CD14-positive monocyte (primary cell): ENCODE results near the gene PRDM11. TPM values are rescaled to one million over a fixed set of nuclear protein-coding genes. Genes with fewer than 3 reads are reported as not detected.

ENCODE experiments used
- DNase-seq, 3 donors: peaks; one replicate each; pipeline ENCODE4 v3.0.0-alpha.2; 2011 to 2022
- H2AFZ ChIP-seq: 2 replicates; pipeline ENCODE4 v1.6.0; 2012; ENCODE audit warnings: mild to moderate bottlenecking, low read depth, low read length, inconsistent platforms; ENCODE audit not compliant: insufficient read depth, poor library complexity, severe bottlenecking
- H3K27ac ChIP-seq, 2 donors: 1 replicate in 1 of 2; 2 replicates in 1 of 2; pipeline ENCODE4 v1.5.1; 2012 to 2013; ENCODE audit warnings: low read length in 2 of 2, control low read depth in 1 of 2, inconsistent platforms in 1 of 2, low read depth in 1 of 2, mild to moderate bottlenecking in 1 of 2
- H3K27me3 ChIP-seq, 2 donors: one replicate each; pipeline versions ENCODE4 v1.6.0 to v1.6.1; 2011 to 2013; ENCODE audit warnings: low read length in 2 of 2; ENCODE audit not compliant: control insufficient read depth in 2 of 2, insufficient read depth in 2 of 2
- H3K36me3 ChIP-seq, 2 donors: replicated peaks in 1 of 2; 1 replicate in 1 of 2; 2 replicates in 1 of 2; pipeline versions ENCODE4 v1.5.1 to v1.6.1; 2012 to 2013; ENCODE audit warnings: low read length in 2 of 2, control low read depth in 1 of 2, inconsistent platforms in 1 of 2, mild to moderate bottlenecking in 1 of 2; ENCODE audit not compliant: insufficient read depth in 2 of 2, control insufficient read depth in 1 of 2
- H3K4me1 ChIP-seq, 2 donors: 1 replicate in 1 of 2; 2 replicates in 1 of 2; pipeline versions ENCODE4 v1.5.1 to v1.6.1; 2012 to 2013; ENCODE audit warnings: low read length in 2 of 2, control low read depth in 1 of 2, inconsistent platforms in 1 of 2, mild to moderate bottlenecking in 1 of 2, moderate library complexity in 1 of 2; ENCODE audit not compliant: insufficient read depth in 2 of 2, control insufficient read depth in 1 of 2
- H3K4me2 ChIP-seq: replicated peaks from 2 replicates; pipeline ENCODE3; 2012; ENCODE audit warnings: low read length, moderate library complexity, mild to moderate bottlenecking; ENCODE audit not compliant: poor library complexity, severe bottlenecking; ENCODE audit errors: extremely low read depth
- H3K4me3 ChIP-seq, 3 experiments: fragments of 200-600 bp in 1 of 3; sonication (generic) in 1 of 3; replicated peaks in 1 of 3; 1 replicate in 2 of 3; 2 replicates in 1 of 3; pipeline ENCODE4 v1.5.1; 2011 to 2013; ENCODE audit warnings: low read length in 3 of 3, mild to moderate bottlenecking in 3 of 3, control low read depth in 2 of 3, low read depth in 2 of 3, inconsistent platforms in 1 of 3, moderate library complexity in 1 of 3
- H3K79me2 ChIP-seq: 2 replicates; pipeline ENCODE4 v1.6.0; 2012; ENCODE audit warnings: mild to moderate bottlenecking, control low read depth, inconsistent platforms, low read length, moderate library complexity; ENCODE audit not compliant: insufficient read depth
- H3K9ac ChIP-seq: 2 replicates; pipeline ENCODE4 v1.6.0; 2017; ENCODE audit warnings: low read length, mild to moderate bottlenecking; ENCODE audit not compliant: insufficient read depth, poor library complexity, severe bottlenecking
- H3K9me3 ChIP-seq, 2 donors: replicated peaks in 1 of 2; 1 replicate in 1 of 2; 2 replicates in 1 of 2; pipeline versions ENCODE4 v1.5.1 to v1.6.1; 2012 to 2013; ENCODE audit warnings: low read length in 2 of 2, control low read depth in 1 of 2; ENCODE audit not compliant: control insufficient read depth in 1 of 2, insufficient read depth in 1 of 2
- H4K20me1 ChIP-seq: 2 replicates; pipeline ENCODE4 v1.6.0; 2012; ENCODE audit warnings: mild to moderate bottlenecking, low read length, control low read depth, moderate library complexity; ENCODE audit not compliant: insufficient read depth
- H3K27ac Mint-ChIP-seq, 7 donors: one replicate each; pipeline ENCODE4 v1.8.0; 2020; ENCODE audit warnings: mild to moderate bottlenecking in 7 of 7, mixed read lengths in 7 of 7, moderate library complexity in 6 of 7, inconsistent platforms in 2 of 7
- H3K27me3 Mint-ChIP-seq, 3 donors: one replicate each; pipeline ENCODE4 v1.8.0; 2021 to 2022; ENCODE audit warnings: low read depth in 3 of 3, mild to moderate bottlenecking in 3 of 3, mixed read lengths in 3 of 3, moderate library complexity in 3 of 3, inconsistent platforms in 1 of 3
- H3K36me3 Mint-ChIP-seq, 2 donors: one replicate each; pipeline ENCODE4 v1.8.0; 2020; ENCODE audit warnings: mixed read lengths in 2 of 2, inconsistent platforms in 1 of 2, mild to moderate bottlenecking in 1 of 2
- H3K4me1 Mint-ChIP-seq: one replicate; pipeline ENCODE4 v1.8.0; 2020; ENCODE audit warnings: mild to moderate bottlenecking, mixed read lengths
- H3K4me3 Mint-ChIP-seq, 2 donors: one replicate each; pipeline ENCODE4 v1.8.0; 2020; ENCODE audit warnings: mild to moderate bottlenecking in 2 of 2, mixed read lengths in 2 of 2, moderate library complexity in 1 of 2
- H3K9me3 Mint-ChIP-seq, 7 donors: one replicate each; pipeline ENCODE4 v1.8.0; 2020 to 2022; ENCODE audit warnings: mixed read lengths in 7 of 7, mild to moderate bottlenecking in 6 of 7, moderate library complexity in 6 of 7, inconsistent platforms in 2 of 7
- WGBS: methylation state at CpG from one replicate; pipeline ENCODE4 v1.1.5; 2013; ENCODE audit warnings: missing lambda C conversion rate; ENCODE audit not compliant: insufficient coverage; 5-methylcytosine and 5-hydroxymethylcytosine counted together
- intact Hi-C, 2 donors: fragments of 100-400 bp; cut with micrococcal nuclease; formaldehyde crosslinking; loops; one replicate each; pipeline versions ENCODE4 v1.15.0 to v1.15.1; 2023
- polyA plus RNA-seq, 3 donors: library from polyadenylated mRNA; depleted of rRNA in 1 of 3; unstranded in 2 of 3; stranded (reverse) in 1 of 3; fragments of 300-500 nt in 2 of 3; fragments of >200 nt in 1 of 3; fragmentation: Illumina TruSeq in 2 of 3; gene quantifications; 1 replicate in 2 of 3; 2 replicates in 1 of 3; pipeline ENCODE4 v1.2.3, GENCODE V29; 2012 to 2021
- TF ChIP-seq, protein P1 (sequence below): fragments of 200-600 bp; IDR thresholded peaks from one replicate; pipeline ENCODE4 v1.8.0; 2022; ENCODE audit warnings: antibody characterized with exemption, mild to moderate bottlenecking

PRDM11 gene
- polyA plus RNA-seq, 3 donors = 0.48 to 1.8 TPM; not detected in 1

DNA sequence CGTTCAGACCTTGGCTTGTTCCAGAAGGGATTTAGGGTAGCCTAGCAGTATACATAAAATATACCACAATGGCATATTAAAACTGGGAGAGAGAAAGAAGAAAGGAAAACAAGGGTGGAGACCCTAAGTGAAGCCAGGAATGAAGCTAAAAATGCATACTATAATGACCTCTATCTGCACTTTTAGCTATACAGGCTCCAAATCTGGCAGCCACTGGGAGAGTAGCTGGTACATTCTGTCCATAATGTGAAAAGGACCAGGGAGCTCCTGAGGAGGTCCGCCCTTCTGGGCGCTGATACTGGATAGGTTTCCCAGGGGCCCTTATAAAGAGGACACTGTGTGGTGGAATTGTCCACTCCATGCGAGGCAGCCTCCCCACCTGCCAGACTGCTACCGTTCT is 42.8 kb downstream of the PRDM11 start:
- Mint-ChIP-seq H3K9me3 (no peaks in the 10 kb centered on the region), H3K27me3 (peaks cover 0 to 4% (median 1%) of the 10 kb centered on the region in 3 donors), H3K4me3 (no peak overlapping the region), H3K36me3 (peaks cover 8 to 9% of the 10 kb centered on the region in 2 donors), H3K27ac (no peak overlapping the region), H3K4me1 (no peaks in the 10 kb centered on the region)
- H3K4me1 ChIP-seq = no peaks in the 10 kb centered on the region
- WGBS = 100% methylated on average over 4 of the region's 5 CpGs
- no peak overlapping the region for H3K4me2 ChIP-seq
- no peak overlapping the region for H3K27ac ChIP-seq
- no peak for DNase-seq
- H3K9me3 ChIP-seq = no peaks in the 10 kb centered on the region
- H4K20me1 ChIP-seq = no peaks in the 10 kb centered on the region
- no peaks in the 10 kb centered on the region for H3K79me2 ChIP-seq
- TF ChIP-seq, protein P1, sequence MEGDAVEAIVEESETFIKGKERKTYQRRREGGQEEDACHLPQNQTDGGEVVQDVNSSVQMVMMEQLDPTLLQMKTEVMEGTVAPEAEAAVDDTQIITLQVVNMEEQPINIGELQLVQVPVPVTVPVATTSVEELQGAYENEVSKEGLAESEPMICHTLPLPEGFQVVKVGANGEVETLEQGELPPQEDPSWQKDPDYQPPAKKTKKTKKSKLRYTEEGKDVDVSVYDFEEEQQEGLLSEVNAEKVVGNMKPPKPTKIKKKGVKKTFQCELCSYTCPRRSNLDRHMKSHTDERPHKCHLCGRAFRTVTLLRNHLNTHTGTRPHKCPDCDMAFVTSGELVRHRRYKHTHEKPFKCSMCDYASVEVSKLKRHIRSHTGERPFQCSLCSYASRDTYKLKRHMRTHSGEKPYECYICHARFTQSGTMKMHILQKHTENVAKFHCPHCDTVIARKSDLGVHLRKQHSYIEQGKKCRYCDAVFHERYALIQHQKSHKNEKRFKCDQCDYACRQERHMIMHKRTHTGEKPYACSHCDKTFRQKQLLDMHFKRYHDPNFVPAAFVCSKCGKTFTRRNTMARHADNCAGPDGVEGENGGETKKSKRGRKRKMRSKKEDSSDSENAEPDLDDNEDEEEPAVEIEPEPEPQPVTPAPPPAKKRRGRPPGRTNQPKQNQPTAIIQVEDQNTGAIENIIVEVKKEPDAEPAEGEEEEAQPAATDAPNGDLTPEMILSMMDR = no peak
- H3K4me3 ChIP-seq = no peak overlapping the region
- H3K9ac ChIP-seq = no peak overlapping the region
- H2AFZ ChIP-seq = no peak overlapping the region
- no peaks in the 10 kb centered on the region for H3K36me3 ChIP-seq
- intact Hi-C loops = no loop called here
- no peaks in the 10 kb centered on the region for H3K27me3 ChIP-seq

DNA sequence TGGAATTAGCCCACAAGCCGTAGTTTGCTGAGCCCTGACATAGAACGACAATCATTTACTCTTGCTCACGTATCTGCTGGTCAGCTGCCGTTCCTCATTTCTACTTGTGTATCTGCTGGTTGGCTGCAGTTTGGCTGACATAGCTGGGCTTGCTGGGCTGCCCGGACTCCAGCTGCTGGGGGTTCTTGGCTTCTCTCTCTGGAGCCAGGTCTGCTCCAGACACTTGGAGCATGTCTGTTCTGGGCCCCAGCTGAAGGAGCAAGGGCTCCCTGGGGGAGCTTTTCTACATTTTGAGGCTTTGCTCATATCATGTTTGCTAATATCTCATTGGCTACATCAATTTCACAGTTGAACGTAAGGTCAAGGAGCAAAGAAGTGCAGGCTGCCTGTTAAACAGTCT is 47.3 kb downstream of the PRDM11 start:
- no peak overlapping the region for H3K4me3 Mint-ChIP-seq
- intact Hi-C loops = no loop called here
- Histone ChIP-seq H3K4me3 (no peak overlapping the region), H3K27ac (no peak overlapping the region), H2AFZ (no peak overlapping the region), H3K79me2 (no peaks in the 10 kb centered on the region), H3K9me3 (no peaks in the 10 kb centered on the region), H3K4me1 (no peaks in the 10 kb centered on the region), H3K9ac (no peak overlapping the region), H4K20me1 (no peaks in the 10 kb centered on the region), H3K27me3 (no peaks in the 10 kb centered on the region), H3K4me2 (no peak overlapping the region), H3K36me3 (no peaks in the 10 kb centered on the region)
- TF ChIP-seq, protein P1 = no peak
- H3K36me3 Mint-ChIP-seq = peaks cover 2 to 3% of the 10 kb centered on the region in 2 donors
- H3K27me3 Mint-ChIP-seq = peaks cover 0 to 4% (median 1%) of the 10 kb centered on the region in 3 donors
- no peak for DNase-seq
- no peaks in the 10 kb centered on the region for H3K4me1 Mint-ChIP-seq
- no peak overlapping the region for H3K27ac Mint-ChIP-seq
- H3K9me3 Mint-ChIP-seq = no peaks in the 10 kb centered on the region
- WGBS = 93% methylated on average over 6 of the region's 6 CpGs
